H9 (cell line): Measurements from ENCODE around the gene TEX2. TPM values are rescaled to one million over a fixed set of nuclear protein-coding genes. Genes with fewer than 3 reads are reported as not detected.

Experiments used
- DNase-seq: peaks from one replicate; pipeline ENCODE4 v3.0.0-alpha.2; 2017
- H2AFZ ChIP-seq: one replicate; pipeline ENCODE4 v1.6.1; 2013; ENCODE audit warnings: mild to moderate bottlenecking, low read length, control low read depth, moderate library complexity
- H2AK5ac ChIP-seq: 2 replicates; pipeline ENCODE4 v1.6.1; 2013; ENCODE audit warnings: low read length, control low read depth, mixed read lengths; ENCODE audit not compliant: insufficient read length
- H2BK120ac ChIP-seq: one replicate; pipeline ENCODE4 v1.6.1; 2013; ENCODE audit warnings: low read depth, mild to moderate bottlenecking, low read length, control low read depth, inconsistent platforms; ENCODE audit not compliant: poor library complexity, severe bottlenecking
- H2BK12ac ChIP-seq: 2 replicates; pipeline ENCODE4 v1.6.1; 2013; ENCODE audit warnings: low read length, control low read depth, mixed read lengths, low read depth; ENCODE audit not compliant: insufficient read length
- H2BK15ac ChIP-seq: 2 replicates; pipeline ENCODE4 v1.6.1; 2013; ENCODE audit warnings: low read depth, low read length, control low read depth
- H2BK20ac ChIP-seq: one replicate; pipeline ENCODE4 v1.6.1; 2013; ENCODE audit warnings: low read depth, mild to moderate bottlenecking, low read length, control low read depth, inconsistent platforms; ENCODE audit not compliant: poor library complexity, severe bottlenecking
- H2BK5ac ChIP-seq: 2 replicates; pipeline ENCODE4 v1.6.1; 2013; ENCODE audit warnings: low read length, control low read depth, mixed read lengths; ENCODE audit not compliant: insufficient read length
- H3K14ac ChIP-seq: 2 replicates; pipeline ENCODE4 v1.6.1; 2013; ENCODE audit warnings: low read length, control low read depth; ENCODE audit not compliant: insufficient read depth
- H3K18ac ChIP-seq: 2 replicates; pipeline ENCODE4 v1.6.1; 2013; ENCODE audit warnings: low read depth, mild to moderate bottlenecking, mixed read lengths, low read length, control low read depth; ENCODE audit not compliant: insufficient read length
- H3K23ac ChIP-seq: 2 replicates; pipeline ENCODE4 v1.6.1; 2013; ENCODE audit warnings: low read length, control low read depth, mixed read lengths, low read depth; ENCODE audit not compliant: insufficient read length
- H3K23me2 ChIP-seq: 2 replicates; pipeline ENCODE4 v1.6.1; 2013; ENCODE audit warnings: low read depth, mild to moderate bottlenecking, mixed read lengths, low read length, control low read depth; ENCODE audit not compliant: insufficient read length, poor library complexity, severe bottlenecking
- H3K27ac ChIP-seq: 2 replicates; pipeline ENCODE4 v1.5.1; 2013; ENCODE audit warnings: low read length, control low read depth, mixed read lengths, low read depth; ENCODE audit not compliant: insufficient read length
- H3K27me3 ChIP-seq: 2 replicates; pipeline ENCODE4 v1.6.1; 2013; ENCODE audit warnings: low read length, control low read depth, inconsistent platforms; ENCODE audit not compliant: insufficient read depth
- H3K4ac ChIP-seq: 2 replicates; pipeline ENCODE4 v1.6.1; 2013; ENCODE audit warnings: low read depth, mild to moderate bottlenecking, control low read depth, inconsistent platforms, low read length, moderate library complexity
- H3K4me1 ChIP-seq: 2 replicates; pipeline ENCODE4 v1.6.1; 2013; ENCODE audit warnings: low read length, control low read depth, inconsistent platforms; ENCODE audit not compliant: insufficient read depth
- H3K4me2 ChIP-seq: 2 replicates; pipeline ENCODE4 v1.6.1; 2013; ENCODE audit warnings: low read length, control low read depth, mixed read lengths; ENCODE audit not compliant: insufficient read length, insufficient read depth
- H3K56ac ChIP-seq: 2 replicates; pipeline ENCODE4 v1.6.1; 2013; ENCODE audit warnings: low read depth, mild to moderate bottlenecking, mixed read lengths, low read length, control low read depth; ENCODE audit not compliant: insufficient read length
- H3K79me1 ChIP-seq: 2 replicates; pipeline ENCODE4 v1.6.1; 2013; ENCODE audit warnings: low read depth, mild to moderate bottlenecking, moderate library complexity, low read length, control low read depth, inconsistent platforms; ENCODE audit not compliant: insufficient read depth, poor library complexity, severe bottlenecking
- H3K79me2 ChIP-seq: 2 replicates; pipeline ENCODE4 v1.6.1; 2013; ENCODE audit warnings: low read length, control low read depth, inconsistent platforms; ENCODE audit not compliant: insufficient read depth
- H3K9ac ChIP-seq: 2 replicates; pipeline ENCODE4 v1.6.1; 2013; ENCODE audit warnings: low read length, control low read depth, mixed read lengths; ENCODE audit not compliant: insufficient read length; ENCODE audit errors: extremely low read depth
- H3K9me3 ChIP-seq: one replicate; pipeline ENCODE4 v1.6.1; 2013; ENCODE audit warnings: low read depth, low read length, inconsistent platforms; ENCODE audit not compliant: control insufficient read depth
- H3T11ph ChIP-seq: one replicate; pipeline ENCODE4 v1.6.1; 2013; ENCODE audit warnings: mild to moderate bottlenecking, low read length, control low read depth, inconsistent platforms
- H4K20me1 ChIP-seq: one replicate; pipeline ENCODE4 v1.6.1; 2013; ENCODE audit not compliant: control insufficient read depth, insufficient read length, insufficient read depth
- H4K5ac ChIP-seq: 2 replicates; pipeline ENCODE4 v1.6.1; 2013; ENCODE audit warnings: low read depth, mild to moderate bottlenecking, mixed read lengths, low read length, control low read depth; ENCODE audit not compliant: insufficient read length
- H4K8ac ChIP-seq: replicated peaks from 2 replicates; pipeline ENCODE4 v1.6.1; 2013; ENCODE audit warnings: low read length, control low read depth, mixed read lengths, low read depth; ENCODE audit not compliant: insufficient read length
- H4K91ac ChIP-seq: 2 replicates; pipeline ENCODE4 v1.6.1; 2013; ENCODE audit warnings: low read depth, mild to moderate bottlenecking, moderate library complexity, mixed read lengths, low read length, control low read depth; ENCODE audit not compliant: insufficient read length
- H3K27ac Mint-ChIP-seq, 3 experiments: 2 replicates in 2 of 3; 3 replicates in 1 of 3; pipeline ENCODE4 v1.8.0; 2020 to 2021; ENCODE audit warnings: mixed read lengths in 3 of 3, mild to moderate bottlenecking in 1 of 3, moderate library complexity in 1 of 3
- H3K27me3 Mint-ChIP-seq: 2 replicates; pipeline ENCODE4 v1.8.0; 2021; ENCODE audit warnings: low read depth, mild to moderate bottlenecking, moderate library complexity, mixed read lengths
- H3K36me3 Mint-ChIP-seq, 3 experiments: 2 replicates in 2 of 3; 3 replicates in 1 of 3; pipeline ENCODE4 v1.8.0; 2020 to 2021; ENCODE audit warnings: low read depth in 3 of 3, mixed read lengths in 3 of 3; ENCODE audit not compliant: insufficient read depth in 1 of 3
- H3K4me1 Mint-ChIP-seq, 2 experiments: 2 replicates each; pipeline ENCODE4 v1.8.0; 2020; ENCODE audit warnings: mixed read lengths in 2 of 2
- H3K4me3 Mint-ChIP-seq, 2 experiments: 2 replicates in 1 of 2; 3 replicates in 1 of 2; pipeline ENCODE4 v1.8.0; 2020 to 2021; ENCODE audit warnings: mild to moderate bottlenecking in 2 of 2, mixed read lengths in 2 of 2, moderate library complexity in 1 of 2
- H3K9me3 Mint-ChIP-seq, 2 experiments: 2 replicates in 1 of 2; 3 replicates in 1 of 2; pipeline ENCODE4 v1.8.0; 2020; ENCODE audit warnings: mild to moderate bottlenecking in 2 of 2, mixed read lengths in 2 of 2, moderate library complexity in 1 of 2
- CTCF ChIP-seq: fragments of 200-600 bp; sonication (generic); conservative IDR thresholded peaks from 3 replicates; pipeline ENCODE4 v1.8.0; 2021; ENCODE audit warnings: antibody characterized with exemption, mild to moderate bottlenecking
- WGBS: extraction: QIAGEN DNeasy Blood & Tissue Kit; methylation state at CpG from one replicate; pipeline ENCODE4 v1.1.7; 2013; ENCODE audit warnings: missing lambda C conversion rate, low lambda C conversion rate, mixed read lengths; ENCODE audit not compliant: insufficient read length; ENCODE audit errors: extremely low coverage; 5-methylcytosine and 5-hydroxymethylcytosine counted together
- total RNA-seq: library from RNA; stranded (reverse); gene quantifications from 2 replicates; pipeline ENCODE4 v1.2.1, GENCODE V29; 2021

Gene TEX2
- total RNA-seq, 1 experiment from 2014 or later = 12.2 TPM

GRCh38 chr17:64133546-64134215 lies 129.4 kb downstream of the TEX2 start:
- TF ChIP-seq CTCF = peak; percentile 79
- H3K27me3 ChIP-seq = no peaks in the 10 kb centered on the region; the same call in 1 of the 2 replicates
- Mint-ChIP-seq H3K36me3 (no peaks in the 10 kb centered on the region), H3K27ac (no peak overlapping the region), H3K27me3 (peaks cover 30% of the 10 kb centered on the region), H3K4me1 (peaks cover 5 to 10% of the 10 kb centered on the region in 2 experiments), H3K9me3 (no peaks in the 10 kb centered on the region), H3K4me3 (no peak overlapping the region)
- DNase-seq = peak; percentile 46
- no CpG with 5 or more reads among the region's 8 CpGs for WGBS
- no peak overlapping the region for H4K91ac ChIP-seq
- H3K18ac ChIP-seq = no peak overlapping the region
- no peaks in the 10 kb centered on the region for H3K23me2 ChIP-seq
- H3K56ac ChIP-seq = no peak overlapping the region
- H3K4me2 ChIP-seq = no peak overlapping the region
- no peak overlapping the region for H3K14ac ChIP-seq
- H2AK5ac ChIP-seq = no peak overlapping the region
- no peak overlapping the region for H3K4ac ChIP-seq
- H3K9ac ChIP-seq = no peak overlapping the region
- H2BK20ac ChIP-seq = no peak overlapping the region
- H3K79me2 ChIP-seq = no peaks in the 10 kb centered on the region
- no peak overlapping the region for H3K23ac ChIP-seq
- H4K8ac ChIP-seq = no peak overlapping the region
- no peaks in the 10 kb centered on the region for H3K79me1 ChIP-seq
- H3K9me3 ChIP-seq = no peaks in the 10 kb centered on the region
- no peak overlapping the region for H2AFZ ChIP-seq
- H4K5ac ChIP-seq = no peak overlapping the region
- no peak overlapping the region for H3K27ac ChIP-seq
- no peak overlapping the region for H2BK5ac ChIP-seq
- 0 out of 2 replicates have a peak, but pooled peaks cover 3% of the 10 kb centered on the region for H3K4me1 ChIP-seq
- no peak overlapping the region for H2BK15ac ChIP-seq
- H4K20me1 ChIP-seq = no peaks in the 10 kb centered on the region
- H2BK120ac ChIP-seq = no peak overlapping the region
- no peak overlapping the region for H3T11ph ChIP-seq
- no peak overlapping the region for H2BK12ac ChIP-seq
